Measurements from ENCODE around the gene ABL2.
A peak's percentile ranks its signal among the peaks of the same experiment; 100 is the strongest.
"Not testable (repeated sequence)": the region's sequence is repeated elsewhere in the genome, so short reads cannot be mapped to it uniquely, and the experiment has no call there.

The ABL2 gene

DNA sequence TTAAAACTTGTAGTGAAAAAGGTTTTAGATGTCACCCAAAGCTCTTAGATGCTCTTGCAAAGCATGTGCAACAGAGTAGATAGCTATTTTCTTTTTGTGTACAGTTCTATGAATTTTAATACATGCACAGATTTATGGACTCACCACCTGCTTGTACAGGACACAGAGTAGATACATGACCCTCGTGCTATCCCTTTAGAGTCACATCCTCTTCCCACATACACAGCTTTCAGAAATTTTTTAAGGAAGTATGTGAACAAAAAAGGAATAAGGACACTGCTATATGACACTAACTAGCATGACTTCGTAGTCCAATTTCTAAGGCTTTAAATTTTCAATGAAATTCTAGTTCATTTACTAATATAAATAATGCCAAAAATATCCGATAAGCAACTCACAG is 60.9 kb downstream of the ABL2 start:
- DNase-seq, result no peak

DNA sequence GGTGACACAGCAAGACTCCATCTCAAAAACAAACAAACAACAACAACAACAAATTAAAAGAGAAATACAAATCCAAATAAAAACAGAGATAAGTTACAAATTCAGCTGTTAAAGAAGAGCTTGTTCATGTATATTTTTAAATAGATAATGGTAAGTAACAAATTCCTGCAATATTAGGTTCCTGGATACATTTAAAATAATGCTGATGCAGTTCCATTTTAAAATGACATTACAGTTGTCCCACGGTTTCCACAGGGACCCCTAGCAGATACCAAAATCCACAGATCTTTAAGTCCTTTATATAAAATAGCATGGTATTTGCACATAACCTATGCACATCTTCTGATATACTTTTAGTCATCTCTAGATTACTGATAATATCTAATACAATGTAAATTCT is 61.5 kb downstream of the ABL2 start:
- no peak for DNase-seq

DNA sequence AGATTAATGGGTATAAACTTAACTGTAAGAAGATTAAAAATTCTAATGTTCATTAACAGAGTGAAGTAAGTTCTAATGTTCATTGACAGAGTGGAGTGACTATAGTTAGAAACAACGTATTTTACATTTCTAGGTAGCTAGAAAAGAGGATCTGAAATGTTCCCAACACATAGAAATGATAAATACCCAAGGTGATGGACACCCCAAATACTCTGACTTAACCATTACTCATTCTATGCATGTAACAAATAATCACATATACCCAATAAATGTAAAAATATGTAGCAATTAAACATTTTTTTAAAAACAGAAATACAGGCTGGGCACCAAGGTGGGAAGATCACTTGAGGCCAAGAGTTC is 62.1 kb downstream of the ABL2 start:
- no peak for DNase-seq

DNA sequence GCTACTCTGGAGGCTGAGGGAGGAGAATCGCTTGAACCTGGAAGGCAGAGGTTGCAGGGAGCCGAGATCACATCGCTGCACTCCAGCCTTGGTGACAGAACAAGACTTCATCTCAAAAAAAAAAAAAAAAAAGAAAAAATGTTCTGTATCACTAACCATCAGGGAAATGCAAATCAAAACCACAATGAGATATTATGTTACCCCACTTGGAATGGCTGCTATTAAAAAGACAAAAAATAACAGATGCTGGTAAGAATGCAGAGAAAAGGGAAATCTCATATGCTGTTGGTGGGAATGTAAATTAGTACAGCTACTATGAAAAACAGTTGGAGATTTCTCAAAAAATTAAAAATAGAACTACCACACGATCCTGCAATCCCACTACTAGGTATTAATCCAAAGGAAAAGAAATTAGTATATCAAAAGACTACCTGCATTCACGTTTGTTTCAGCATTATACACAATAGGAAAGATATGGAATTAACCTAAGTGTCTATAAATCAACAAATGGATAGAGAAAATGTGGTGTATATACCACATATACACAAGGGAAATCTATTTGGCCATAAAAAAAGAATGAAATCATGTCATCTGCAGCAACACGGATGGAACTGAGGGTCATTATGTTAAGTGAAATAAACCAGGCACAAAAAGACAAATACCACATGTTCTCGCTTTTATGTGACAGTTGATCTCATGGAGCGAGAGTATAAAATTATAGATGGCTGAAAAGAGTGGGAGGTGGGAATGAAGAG is 62.6 kb downstream of the ABL2 start:
- peak; percentile 53 for DNase-seq

DNA sequence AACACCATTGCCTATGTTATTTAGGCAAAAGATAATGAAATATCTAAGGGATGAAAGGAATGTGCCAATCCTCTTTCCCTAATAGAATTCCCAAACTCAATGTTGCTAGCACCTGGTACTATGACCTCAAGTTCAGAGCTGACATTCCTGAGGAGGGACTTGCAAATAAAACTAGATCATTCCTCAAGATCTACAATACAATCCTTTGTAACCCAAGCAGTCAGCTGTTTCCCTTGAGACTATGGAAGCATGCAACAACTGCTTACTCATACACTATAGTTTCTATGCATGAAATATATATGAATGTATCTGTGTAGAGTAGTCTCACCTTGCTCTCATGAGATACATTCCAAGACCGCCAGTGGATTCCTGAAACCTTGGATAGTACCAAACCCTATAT is 65.0 kb downstream of the ABL2 start:
- no peak for DNase-seq

DNA sequence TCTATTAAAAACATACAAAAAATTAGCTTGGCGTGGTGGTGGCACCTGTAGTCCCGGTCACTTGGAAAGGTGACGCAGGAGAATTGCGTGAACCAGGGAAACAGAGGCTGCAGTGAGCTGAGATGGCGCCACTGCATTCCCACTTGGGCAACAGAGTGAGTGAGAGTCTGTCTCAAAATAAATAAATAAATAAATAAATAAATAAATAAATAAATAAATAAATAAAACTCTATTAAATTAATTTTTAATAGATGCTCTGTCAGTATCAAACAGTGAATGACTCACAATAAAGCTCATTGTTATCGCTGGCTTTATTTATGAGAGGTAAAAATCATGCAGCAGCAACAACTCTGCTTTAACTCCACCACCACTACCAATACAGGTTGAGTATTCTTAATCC is 72.8 kb downstream of the ABL2 start:
- DNase-seq, result no peak

DNA sequence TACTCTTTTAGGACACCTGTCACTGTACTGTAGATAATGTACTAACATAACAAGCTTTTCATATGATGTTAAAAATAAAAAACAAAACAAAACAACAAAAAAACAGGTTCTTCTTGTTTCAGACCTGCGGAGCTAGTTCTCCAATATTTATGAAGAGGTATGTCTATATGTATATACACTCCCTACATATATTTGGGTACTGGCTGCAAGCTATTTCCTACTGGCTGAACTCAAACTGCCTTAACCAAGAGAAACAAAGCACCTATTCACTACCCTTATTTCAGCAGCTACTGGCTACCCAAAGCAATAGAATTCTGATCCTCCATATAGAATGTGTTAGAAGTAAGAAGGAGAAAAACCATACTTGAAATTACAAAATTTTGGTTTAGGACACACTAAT is 73.5 kb downstream of the ABL2 start:
- DNase-seq, result no peak

DNA sequence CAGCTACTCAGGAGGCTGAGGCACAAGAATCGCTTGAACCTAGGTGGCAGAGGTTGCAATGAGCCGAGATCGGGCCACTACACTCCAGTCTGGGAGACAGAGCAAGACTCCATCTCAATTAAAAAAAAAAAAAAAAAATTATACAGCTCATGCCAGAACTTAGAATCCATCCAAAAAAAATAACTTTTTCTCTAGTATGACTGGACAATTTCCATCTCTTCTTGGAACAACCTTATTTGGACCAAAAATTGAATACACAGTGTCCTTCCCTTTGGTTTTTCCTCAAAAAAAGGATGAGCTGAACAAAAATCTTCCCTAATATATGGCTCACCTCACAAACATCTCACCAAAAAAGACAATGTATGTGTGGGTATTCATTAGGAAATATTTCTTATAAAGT is 73.9 kb downstream of the ABL2 start:
- DNase-seq, result no peak

DNA sequence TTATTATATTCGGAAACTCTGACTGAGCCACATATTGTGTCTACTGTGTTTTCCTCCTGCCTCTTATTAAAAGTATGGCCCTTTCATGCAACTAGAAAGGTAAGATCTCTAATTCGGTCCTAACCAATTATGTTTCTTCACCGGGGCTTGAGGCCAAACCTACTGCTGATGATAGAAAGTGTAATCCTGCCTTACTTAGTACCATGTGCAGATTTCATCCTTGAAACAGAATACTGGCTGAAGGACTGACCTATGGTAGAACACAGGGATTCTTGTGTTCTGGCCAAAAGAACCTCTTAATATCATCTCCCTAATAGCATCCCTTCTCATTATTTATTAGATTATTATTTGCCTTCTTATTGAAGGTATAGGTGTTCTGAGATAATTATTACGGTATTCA is 75.0 kb downstream of the ABL2 start:
- no peak for DNase-seq

DNA sequence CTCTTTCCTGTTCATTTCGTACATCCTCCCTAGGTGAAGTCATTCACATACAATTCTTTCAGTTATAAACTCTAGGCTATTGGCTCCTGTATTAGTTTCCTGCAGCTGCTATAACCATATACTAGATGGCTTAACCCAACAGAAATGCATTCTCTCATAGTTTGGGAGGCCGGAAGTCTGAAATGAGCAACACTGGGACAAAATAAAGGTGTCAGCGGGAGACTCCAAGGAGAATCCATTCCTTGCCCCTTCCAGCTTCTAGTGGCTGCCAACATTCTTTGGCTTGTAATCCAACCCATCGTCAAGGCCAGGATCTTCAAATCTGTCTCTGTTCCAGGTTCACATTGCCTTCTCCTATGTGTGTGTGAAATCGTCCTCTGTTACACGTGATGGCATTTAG is 76.3 kb downstream of the ABL2 start:
- no peak for DNase-seq

DNA sequence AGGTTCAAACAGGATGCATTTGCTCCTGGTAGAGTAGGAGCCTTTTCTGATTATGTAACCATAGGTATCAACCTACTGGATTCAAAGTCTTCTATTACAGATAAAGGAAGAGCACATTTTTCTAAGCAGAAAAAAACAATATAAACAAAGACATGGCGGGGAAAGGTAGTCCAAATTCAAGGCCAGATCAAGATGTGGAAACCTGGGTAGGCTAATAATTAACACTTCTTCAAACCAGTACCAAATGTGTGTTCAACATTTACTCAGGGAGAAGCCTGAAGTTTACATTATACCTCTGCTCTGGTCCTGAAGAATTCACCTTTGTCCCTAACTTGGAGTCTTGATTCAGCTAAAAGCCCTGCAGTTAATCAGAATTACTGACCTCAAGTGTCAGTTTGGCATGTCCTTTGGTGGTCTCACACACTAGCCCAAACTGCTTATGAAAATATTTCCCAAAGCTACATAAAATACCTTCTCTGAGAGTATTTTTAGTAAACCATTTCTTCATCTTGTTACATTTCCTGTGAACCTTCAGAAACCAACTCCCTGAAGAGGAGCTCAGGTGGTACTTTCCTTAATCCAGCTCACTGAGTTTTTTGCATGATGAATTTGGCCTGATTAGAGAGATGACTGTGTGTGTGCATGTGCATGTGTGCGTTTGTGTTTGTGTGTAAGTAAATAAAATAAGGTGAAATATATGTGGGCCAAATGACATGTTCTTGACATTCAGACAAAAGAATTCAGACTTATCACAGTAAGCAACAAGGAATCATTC is 77.4 kb downstream of the ABL2 start:
- no peak for DNase-seq

DNA sequence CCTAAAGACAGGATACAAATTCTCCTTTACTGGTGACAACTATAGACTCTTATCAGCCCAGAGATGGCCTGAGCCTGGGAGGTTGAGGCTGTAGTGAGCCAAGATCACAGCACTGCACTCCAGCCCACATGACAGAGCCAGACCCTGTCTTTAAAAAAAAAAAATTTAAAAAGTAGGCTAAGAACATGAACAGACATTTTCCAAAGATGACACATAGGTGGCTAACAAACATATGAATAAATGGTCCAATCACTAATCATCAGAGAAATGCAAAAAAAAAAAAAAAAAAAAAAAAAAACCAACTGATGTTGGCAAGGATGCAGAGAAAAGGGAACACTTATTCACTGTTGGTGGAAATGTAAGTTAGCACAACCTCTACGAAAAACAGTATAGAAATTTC is 82.6 kb downstream of the ABL2 start:
- DNase-seq, result no peak

DNA sequence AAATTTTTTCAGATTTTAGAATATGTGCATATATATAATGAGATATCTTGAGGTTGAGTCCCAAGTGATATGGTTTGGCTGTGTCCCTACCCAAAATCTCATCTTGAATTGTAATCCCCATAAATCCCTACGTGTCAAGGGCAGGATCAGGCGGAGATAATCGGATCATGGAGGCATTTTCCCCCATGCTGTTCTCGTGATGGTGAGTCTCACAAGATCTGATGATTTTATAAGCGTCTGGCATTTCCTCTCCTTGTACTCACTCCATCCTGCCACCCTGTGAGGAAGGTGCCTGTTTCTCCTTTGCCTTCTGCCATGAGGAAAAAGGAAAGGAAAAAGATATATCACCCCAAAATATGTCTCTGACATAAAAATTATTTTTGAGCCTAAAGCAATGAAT is 83.0 kb downstream of the ABL2 start:
- DNase-seq, result no peak

DNA sequence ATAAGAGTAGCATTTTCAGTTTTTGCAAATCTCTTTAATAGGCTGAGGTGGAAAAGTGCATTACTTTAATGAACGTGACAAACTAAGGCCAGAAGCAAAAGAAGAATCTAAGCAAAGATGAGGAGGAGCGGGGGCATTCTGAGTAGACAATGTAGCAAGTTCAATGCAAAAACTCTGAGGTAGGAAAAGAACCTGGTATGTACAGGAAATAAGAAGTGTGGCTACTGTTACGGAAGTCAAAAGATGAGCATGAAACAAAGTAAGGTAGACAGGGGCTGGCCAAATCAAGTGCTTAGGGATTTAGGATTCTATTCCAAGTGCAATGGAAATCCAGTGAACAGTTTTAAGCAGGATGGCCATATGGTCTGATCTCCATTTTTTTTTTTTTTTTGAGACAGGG is 84.0 kb downstream of the ABL2 start:
- no peak for DNase-seq

DNA sequence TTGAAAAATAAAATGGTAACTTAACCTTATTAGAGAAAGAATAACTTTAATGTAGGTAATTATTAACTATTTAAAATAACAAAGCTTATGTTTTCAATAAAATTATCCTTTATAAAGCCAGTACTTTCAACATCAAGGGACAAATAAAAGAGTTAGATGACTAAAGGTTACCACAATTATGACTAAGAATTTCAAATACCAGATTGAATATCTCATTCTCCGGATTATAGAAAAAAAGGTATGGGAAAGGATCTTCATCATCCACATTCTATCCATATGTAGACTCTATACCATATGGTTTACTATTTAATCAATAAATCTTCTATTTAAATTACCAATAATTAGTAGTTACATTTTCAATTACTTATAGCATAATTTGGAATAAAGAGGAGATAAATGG is 84.9 kb downstream of the ABL2 start:
- DNase-seq, result no peak

DNA sequence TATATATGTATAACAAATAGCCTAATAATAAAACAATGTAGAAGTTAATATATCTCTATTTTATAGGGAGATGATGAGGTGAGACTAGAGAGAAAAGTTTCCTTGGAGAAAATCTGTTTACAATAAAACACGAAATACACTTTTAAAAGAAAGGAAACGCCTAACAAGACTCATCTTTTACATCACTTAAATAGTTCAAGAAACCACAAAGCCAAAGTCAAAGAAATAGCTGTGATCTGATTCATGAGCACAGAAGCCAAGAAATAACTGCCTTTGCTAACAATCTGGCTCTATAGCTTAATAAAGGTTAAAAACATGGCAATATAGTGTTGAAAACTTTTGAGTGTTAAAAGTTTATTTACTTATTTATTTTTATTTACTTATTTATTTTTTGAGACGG is 86.2 kb downstream of the ABL2 start:
- DNase-seq, result no peak

DNA sequence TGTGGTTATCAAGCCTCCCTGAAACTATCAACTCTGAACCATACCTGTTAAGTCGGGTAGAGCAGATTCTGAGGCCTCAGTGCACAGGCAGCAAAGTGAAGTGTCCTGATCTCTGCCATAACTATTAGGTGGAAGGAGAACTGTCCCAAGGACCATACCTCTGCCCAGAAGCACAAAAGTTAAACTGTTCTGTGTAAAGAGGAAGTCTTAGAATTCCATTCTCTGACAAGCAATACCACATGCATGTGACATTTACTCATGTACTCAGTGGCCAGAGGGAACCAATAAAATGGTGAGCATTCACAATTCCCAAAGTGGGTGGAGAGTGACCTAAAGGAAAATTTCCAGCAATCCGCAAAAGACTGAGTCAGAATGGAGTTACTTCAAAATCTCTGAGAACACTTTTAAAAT is 86.6 kb downstream of the ABL2 start:
- DNase-seq, result no peak

DNA sequence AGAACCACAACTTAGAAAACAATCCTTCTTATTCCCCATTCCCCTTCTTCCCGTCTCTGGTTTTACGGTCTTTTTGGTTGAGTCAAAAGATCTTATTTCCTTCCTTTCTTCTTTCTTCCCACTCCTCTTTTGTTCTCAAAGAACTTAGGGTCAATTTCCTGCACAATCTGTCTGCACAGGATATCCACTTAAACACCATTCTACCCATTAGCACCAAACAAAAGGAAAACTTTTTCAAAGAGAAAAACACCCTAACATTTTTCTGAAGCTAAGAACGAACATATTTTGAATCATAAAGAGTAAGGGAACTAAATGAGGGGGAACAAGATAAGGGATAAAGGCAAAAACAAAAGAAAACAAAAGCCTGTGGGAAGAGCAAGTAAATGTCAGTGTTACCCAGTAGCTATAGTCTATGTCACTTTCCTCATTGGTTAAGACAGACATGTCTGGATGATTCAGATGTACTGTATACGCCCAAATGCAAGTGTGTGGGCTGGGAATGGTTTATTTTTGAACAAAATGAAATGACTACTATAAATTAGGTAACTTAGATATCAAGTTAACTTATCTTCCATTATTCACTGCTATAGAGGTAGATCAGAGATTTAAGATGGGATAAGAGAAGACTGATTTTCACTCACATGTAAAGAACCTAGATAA is 87.8 kb downstream of the ABL2 start:
- no peak for DNase-seq

DNA sequence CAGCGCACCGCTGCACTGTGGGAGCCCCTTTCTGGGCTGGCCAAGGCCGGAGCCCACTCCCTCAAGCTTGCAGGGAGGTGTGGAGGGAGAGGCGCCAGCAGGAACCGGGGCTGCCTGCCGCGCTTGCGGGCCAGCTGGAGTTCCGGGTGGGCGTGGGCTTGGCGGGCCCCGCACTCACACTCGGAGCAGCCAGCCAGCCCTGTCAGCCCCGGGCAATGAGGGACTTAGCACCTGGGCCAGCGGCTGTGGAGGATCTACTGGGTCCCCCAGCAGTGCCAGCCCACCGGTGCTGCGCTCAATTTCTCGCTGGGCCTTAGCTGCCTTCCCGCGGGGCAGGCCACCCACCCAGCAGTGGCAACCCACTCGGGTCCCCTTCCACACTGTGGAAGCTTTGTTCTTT is 90.7 kb downstream of the ABL2 start:
- not testable (repeated sequence) for DNase-seq

DNA sequence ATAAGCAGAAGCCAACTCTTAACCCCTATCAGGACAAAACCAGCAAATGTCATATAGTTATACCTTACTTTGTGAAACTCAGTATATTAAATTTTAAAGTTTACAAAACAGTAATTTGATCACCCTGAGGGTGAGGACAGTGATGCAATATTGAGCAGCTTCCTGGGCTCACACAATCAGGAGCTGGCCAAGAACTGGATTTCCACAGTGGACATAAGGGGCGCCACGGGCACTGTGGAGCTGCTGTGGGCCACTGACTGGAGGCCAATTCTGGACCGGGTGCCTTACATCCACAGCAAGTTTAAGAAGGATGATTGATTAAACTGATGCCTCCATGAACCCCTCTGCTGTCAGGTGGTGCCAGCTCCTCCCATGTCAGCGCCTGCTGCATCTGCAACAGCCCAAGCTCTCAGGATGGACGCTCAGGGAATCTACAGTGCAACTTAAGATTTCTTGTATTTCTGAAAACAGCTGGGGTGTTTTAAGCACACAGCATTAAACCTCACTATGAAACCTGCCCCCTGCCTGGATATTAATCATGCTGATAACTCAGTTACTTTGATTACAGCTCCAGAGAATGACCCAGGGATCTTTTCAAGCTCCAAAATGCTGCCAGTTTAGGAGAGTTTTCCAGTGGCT is 91.7 kb downstream of the ABL2 start:
- DNase-seq, result no peak

DNA sequence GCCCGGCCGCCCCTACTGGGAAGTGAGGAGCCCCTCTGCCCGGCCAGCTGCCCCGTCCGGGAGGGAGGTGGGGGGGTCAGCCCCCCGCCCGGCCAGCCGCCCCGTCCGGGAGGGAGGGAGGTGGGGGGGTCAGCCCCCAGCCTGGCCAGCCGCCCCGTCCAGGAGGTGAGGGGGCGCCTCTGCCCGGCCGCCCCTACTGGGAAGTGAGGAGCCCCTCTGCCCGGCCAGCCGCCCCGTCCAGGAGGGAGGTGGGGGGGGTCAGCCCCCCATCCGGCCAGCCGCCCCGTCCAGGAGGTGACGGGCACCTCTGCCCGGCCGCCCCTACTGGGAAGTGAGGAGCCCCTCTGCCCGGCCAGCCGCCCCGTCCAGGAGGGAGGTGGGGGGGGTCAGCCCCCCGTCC is 93.8 kb downstream of the ABL2 start:
- not testable (repeated sequence) for DNase-seq

DNA sequence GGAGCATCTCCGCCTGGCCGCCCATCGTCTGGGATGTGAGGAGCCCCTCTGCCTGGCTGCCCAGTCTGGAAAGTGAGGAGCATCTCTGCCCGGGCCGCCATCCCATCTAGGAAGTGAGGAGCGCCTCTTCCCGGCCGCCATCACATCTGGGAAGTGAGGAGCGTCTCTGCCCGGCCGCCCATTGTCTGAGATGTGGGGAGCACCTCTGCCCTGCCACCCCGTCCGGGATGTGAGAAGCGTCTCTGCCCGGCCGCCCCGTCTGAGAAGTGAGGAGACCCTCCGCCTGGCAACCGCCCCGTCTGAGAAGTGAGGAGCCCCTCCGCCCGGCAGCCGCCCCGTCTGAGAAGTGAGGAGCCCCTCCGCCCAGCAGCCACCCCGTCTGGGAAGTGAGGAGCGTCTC is 94.3 kb downstream of the ABL2 start:
- not testable (repeated sequence) for DNase-seq

DNA sequence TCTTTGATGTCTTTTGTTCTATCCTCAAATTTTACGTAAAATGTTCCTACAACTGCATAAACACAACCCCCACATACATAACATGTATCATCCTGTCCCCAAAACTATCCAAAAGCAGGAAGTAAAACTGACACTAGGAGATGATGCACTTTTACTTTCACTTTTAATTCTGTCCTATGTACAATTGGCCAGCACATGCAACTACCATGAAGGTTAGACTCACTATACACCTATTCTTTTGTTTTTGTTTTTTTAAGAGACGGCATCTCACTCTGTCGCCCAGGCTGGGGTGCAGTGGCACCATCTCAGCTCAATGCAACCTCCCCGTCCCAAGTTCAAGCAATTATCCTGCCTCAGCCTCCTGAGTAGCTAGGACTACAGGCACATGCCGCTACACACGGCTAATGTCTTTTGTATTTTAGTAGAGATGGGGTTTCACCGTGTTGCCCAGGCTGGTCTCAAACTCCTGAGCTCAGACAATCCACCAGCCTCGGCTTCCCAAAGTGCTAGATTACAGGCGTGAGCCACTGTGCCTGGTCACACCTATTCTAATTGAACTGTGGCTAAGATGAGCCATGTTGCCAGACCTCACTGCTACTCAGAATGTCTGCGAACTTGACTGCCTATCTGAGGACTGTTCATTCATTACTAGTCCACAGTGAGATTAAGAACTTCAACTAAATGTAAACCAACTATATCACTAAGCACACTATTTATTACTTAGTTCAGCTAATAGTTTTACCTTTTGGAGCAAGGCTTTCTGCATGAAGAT is 99.6 kb downstream of the ABL2 start:
- DNase-seq, result no peak
